MM.1S (cell line): ENCODE data around the gene ZBTB42.

Experiments used
- DNase-seq: peaks from one replicate; pipeline ENCODE4 v3.0.0-alpha.2; 2015
- H2AFZ ChIP-seq: fragments of 300-600 bp; sonication (generic); 2 replicates; pipeline ENCODE4 v1.6.0; 2016; ENCODE audit warnings: antibody characterized with exemption, low read length
- H3F3A ChIP-seq: fragments of 300-600 bp; sonication (generic); 2 replicates; pipeline ENCODE4 v1.6.1; 2016; ENCODE audit warnings: mild to moderate bottlenecking, antibody characterized with exemption, low read length, moderate library complexity, mixed read lengths; ENCODE audit not compliant: insufficient read depth
- H3K27ac ChIP-seq: fragments of 300-600 bp; sonication (generic); 2 replicates; pipeline ENCODE4 v1.5.1; 2016; ENCODE audit warnings: mild to moderate bottlenecking, low read length
- H3K27me3 ChIP-seq: fragments of 300-600 bp; sonication (generic); replicated peaks from 2 replicates; pipeline ENCODE4 v1.6.0; 2016; ENCODE audit warnings: low read length; ENCODE audit not compliant: insufficient read depth
- H3K36me3 ChIP-seq: fragments of 300-600 bp; sonication (generic); replicated peaks from 2 replicates; pipeline ENCODE4 v1.6.1; 2016; ENCODE audit warnings: mild to moderate bottlenecking, low read length, mixed read lengths; ENCODE audit not compliant: insufficient read depth
- H3K4me1 ChIP-seq: fragments of 300-600 bp; sonication (generic); 2 replicates; pipeline ENCODE4 v1.6.1; 2016; ENCODE audit warnings: low read length, mixed read lengths
- H3K4me2 ChIP-seq: fragments of 300-600 bp; sonication (generic); 2 replicates; pipeline ENCODE4 v1.6.0; 2016; ENCODE audit warnings: low read depth, low read length
- H3K4me3 ChIP-seq: fragments of 300-600 bp; sonication (generic); 2 replicates; pipeline ENCODE4 v1.5.1; 2016; ENCODE audit warnings: low read length, mixed read lengths
- H3K79me2 ChIP-seq: fragments of 300-600 bp; sonication (generic); 2 replicates; pipeline ENCODE4 v1.6.1; 2016; ENCODE audit warnings: mixed run types, low read length, mixed read lengths
- H3K9ac ChIP-seq: fragments of 300-600 bp; sonication (generic); 2 replicates; pipeline ENCODE4 v1.6.1; 2016; ENCODE audit warnings: low read length, mixed read lengths
- H3K9me2 ChIP-seq: fragments of 300-600 bp; sonication (generic); replicated peaks from 2 replicates; pipeline ENCODE4 v1.6.1; 2016; ENCODE audit warnings: mild to moderate bottlenecking, low read length, mixed read lengths; ENCODE audit not compliant: insufficient read depth
- H3K9me3 ChIP-seq: fragments of 300-600 bp; sonication (generic); replicated peaks from 2 replicates; pipeline ENCODE4 v1.6.1; 2016; ENCODE audit warnings: mild to moderate bottlenecking, low read length, mixed read lengths; ENCODE audit not compliant: insufficient read depth
- H4K20me1 ChIP-seq: fragments of 300-600 bp; sonication (generic); 2 replicates; pipeline ENCODE4 v1.6.1; 2016; ENCODE audit warnings: mild to moderate bottlenecking, low read length, moderate library complexity, mixed read lengths; ENCODE audit not compliant: insufficient read depth
- CTCF ChIP-seq: fragments of 300-600 bp; sonication (generic); IDR thresholded peaks from 2 replicates; pipeline ENCODE4 v1.5.1; 2016; ENCODE audit warnings: antibody characterized with exemption, low read length, mixed read lengths
- EZH2 ChIP-seq: fragments of 300-600 bp; sonication (generic); optimal IDR thresholded peaks from 2 replicates; pipeline ENCODE3; 2017; ENCODE audit warnings: low read depth, mild to moderate bottlenecking, antibody characterized with exemption, low read length, mixed read lengths
- EZH2phosphoT487 ChIP-seq: fragments of 300-600 bp; sonication (generic); IDR thresholded peaks from 2 replicates; pipeline ENCODE4 v1.6.1; 2018; ENCODE audit warnings: antibody characterized with exemption, low read length

Gene ZBTB42

GRCh38 chr14:104805941-104806624 lies 5.2 kb downstream of the ZBTB42 start:
- Histone ChIP-seq H3K4me1 (no peaks in the 10 kb centered on the region), H3K27ac (no peak overlapping the region), H2AFZ (no peak overlapping the region), H4K20me1 (no peaks in the 10 kb centered on the region), H3K9ac (no peak overlapping the region), H3K4me2 (no peak overlapping the region), H3K27me3 (no peaks in the 10 kb centered on the region), H3K36me3 (no peaks in the 10 kb centered on the region), H3K9me3 (no peaks in the 10 kb centered on the region), H3F3A (no peaks in the 10 kb centered on the region), H3K4me3 (no peak overlapping the region), H3K79me2 (no peaks in the 10 kb centered on the region), H3K9me2 (no peaks in the 10 kb centered on the region)
- TF ChIP-seq EZH2, result no peak
- DNase-seq, result no peak

GRCh38 chr14:104806625-104807465 lies 5.9 kb downstream of the ZBTB42 start:
- no peaks in the 10 kb centered on the region for H3K9me3 ChIP-seq
- no peaks in the 10 kb centered on the region for H3K9me2 ChIP-seq
- H3K36me3 ChIP-seq, result no peaks in the 10 kb centered on the region
- H3K27ac ChIP-seq, result no peak overlapping the region
- DNase-seq, result no peak
- H3K27me3 ChIP-seq, result no peaks in the 10 kb centered on the region
- H2AFZ ChIP-seq, result no peak overlapping the region
- H3F3A ChIP-seq, result no peaks in the 10 kb centered on the region
- H3K4me1 ChIP-seq, result no peaks in the 10 kb centered on the region
- TF ChIP-seq CTCF (no peak), EZH2phosphoT487 (no peak), EZH2 (no peak)
- H3K4me3 ChIP-seq, result no peak overlapping the region
- no peak overlapping the region for H3K4me2 ChIP-seq
- H3K9ac ChIP-seq, result no peak overlapping the region
- no peaks in the 10 kb centered on the region for H4K20me1 ChIP-seq
- H3K79me2 ChIP-seq, result no peaks in the 10 kb centered on the region

GRCh38 chr14:104808456-104808855 lies 7.6 kb downstream of the ZBTB42 start:
- H3K4me2 ChIP-seq, result no peak overlapping the region
- H3F3A ChIP-seq, result no peaks in the 10 kb centered on the region
- no peak overlapping the region for H3K9ac ChIP-seq
- H2AFZ ChIP-seq, result no peak overlapping the region
- no peak for DNase-seq
- H3K27ac ChIP-seq, result no peak overlapping the region
- no peaks in the 10 kb centered on the region for H4K20me1 ChIP-seq
- H3K9me2 ChIP-seq, result no peaks in the 10 kb centered on the region
- TF ChIP-seq EZH2, result no peak
- TF ChIP-seq CTCF, result no peak
- TF ChIP-seq EZH2phosphoT487, result no peak
- H3K27me3 ChIP-seq, result no peaks in the 10 kb centered on the region
- H3K9me3 ChIP-seq, result no peaks in the 10 kb centered on the region
- H3K36me3 ChIP-seq, result no peaks in the 10 kb centered on the region
- no peaks in the 10 kb centered on the region for H3K79me2 ChIP-seq
- no peak overlapping the region for H3K4me3 ChIP-seq
- H3K4me1 ChIP-seq, result no peaks in the 10 kb centered on the region
